Liver (tissue), 9 donors: ENCODE data around the gene SRRM2. TPM values are rescaled to one million over a fixed set of nuclear protein-coding genes. Genes with fewer than 3 reads are reported as not detected.

Source experiments
- DNase-seq: peaks from one replicate; pipeline ENCODE4 v3.0.0-alpha.2; 2017; ENCODE audit warnings: low spot score
- H3K27ac ChIP-seq, 2 donors: one replicate each; pipeline ENCODE4 v1.7.0; 2013; ENCODE audit warnings: inconsistent platforms in 2 of 2, low read length in 2 of 2, control low read depth in 1 of 2, low read depth in 1 of 2, mild to moderate bottlenecking in 1 of 2
- H3K27me3 ChIP-seq, 4 donors: one replicate each; pipeline versions ENCODE4 v1.6.1 to v1.7.0; 2013; ENCODE audit warnings: low read length in 3 of 4, inconsistent platforms in 1 of 4, mild to moderate bottlenecking in 1 of 4, moderate library complexity in 1 of 4; ENCODE audit not compliant: control insufficient read depth in 4 of 4, insufficient read depth in 4 of 4
- H3K36me3 ChIP-seq, 4 donors: one replicate each; pipeline versions ENCODE4 v1.6.1 to v1.7.0; 2013; ENCODE audit warnings: low read length in 3 of 4, mild to moderate bottlenecking in 3 of 4, low read depth in 1 of 4, moderate library complexity in 1 of 4; ENCODE audit not compliant: control insufficient read depth in 4 of 4, insufficient read depth in 3 of 4
- H3K4me1 ChIP-seq, 4 donors: one replicate each; pipeline versions ENCODE4 v1.6.1 to v1.7.0; 2013; ENCODE audit warnings: low read length in 3 of 4, mild to moderate bottlenecking in 3 of 4, moderate library complexity in 1 of 4; ENCODE audit not compliant: control insufficient read depth in 4 of 4, insufficient read depth in 4 of 4
- H3K4me3 ChIP-seq, 3 donors: one replicate each; pipeline versions ENCODE4 v1.6.1 to v1.7.0; 2013; ENCODE audit warnings: low read length in 3 of 3, control low read depth in 1 of 3, low read depth in 1 of 3, mild to moderate bottlenecking in 1 of 3
- H3K9ac ChIP-seq, 2 donors: one replicate each; pipeline ENCODE4 v1.7.0; 2013; ENCODE audit warnings: low read length in 2 of 2, mild to moderate bottlenecking in 2 of 2, moderate library complexity in 2 of 2, control low read depth in 1 of 2, low read depth in 1 of 2
- H3K9me3 ChIP-seq, 4 donors: one replicate each; pipeline versions ENCODE4 v1.6.1 to v1.7.0; 2013; ENCODE audit warnings: low read length in 3 of 4; ENCODE audit not compliant: control insufficient read depth in 4 of 4
- EGR1 ChIP-seq, 2 donors: IDR thresholded peaks; 2 replicates each; pipeline ENCODE4 v1.6.1; 2016 to 2018; ENCODE audit warnings: antibody characterized with exemption in 2 of 2, low read depth in 2 of 2
- FOXA1 ChIP-seq: IDR thresholded peaks from 2 replicates; pipeline ENCODE4 v1.6.1; 2016; ENCODE audit warnings: antibody characterized with exemption
- FOXA2 ChIP-seq: IDR thresholded peaks from 2 replicates; pipeline ENCODE4 v1.6.1; 2016; ENCODE audit warnings: antibody characterized with exemption
- GABPA ChIP-seq, 2 donors: IDR thresholded peaks in 1 of 2; conservative IDR thresholded peaks in 1 of 2; 2 replicates each; pipeline ENCODE4 v1.6.1; 2016; ENCODE audit warnings: antibody characterized with exemption in 2 of 2, mild to moderate bottlenecking in 1 of 2, moderate library complexity in 1 of 2
- HNF4A ChIP-seq, 2 donors: conservative IDR thresholded peaks; 2 replicates each; pipeline ENCODE4 v1.6.1; 2016; ENCODE audit warnings: antibody characterized with exemption in 2 of 2, mild to moderate bottlenecking in 2 of 2
- HNF4G ChIP-seq: IDR thresholded peaks from 2 replicates; pipeline ENCODE4 v1.6.1; 2016; ENCODE audit warnings: antibody characterized with exemption
- JUND ChIP-seq, 2 donors: IDR thresholded peaks; 2 replicates each; pipeline ENCODE4 v1.6.1; 2016; ENCODE audit warnings: antibody characterized with exemption in 2 of 2
- NR2F2 ChIP-seq: IDR thresholded peaks from 2 replicates; pipeline ENCODE4 v1.6.1; 2016; ENCODE audit warnings: antibody characterized with exemption
- RAD21 ChIP-seq, 2 donors: IDR thresholded peaks; 2 replicates each; pipeline ENCODE4 v1.6.1; 2016; ENCODE audit warnings: antibody characterized with exemption in 2 of 2, mild to moderate bottlenecking in 2 of 2
- RXRA ChIP-seq, 2 donors: IDR thresholded peaks; 2 replicates each; pipeline ENCODE4 v1.6.1; 2017 to 2018; ENCODE audit warnings: antibody characterized with exemption in 2 of 2, mild to moderate bottlenecking in 1 of 2
- SP1 ChIP-seq: IDR thresholded peaks from 2 replicates; pipeline ENCODE4 v1.6.1; 2018; ENCODE audit warnings: antibody characterized with exemption, mild to moderate bottlenecking
- TAF1 ChIP-seq: conservative IDR thresholded peaks from 2 replicates; pipeline ENCODE4 v1.6.1; 2016; ENCODE audit warnings: antibody characterized with exemption, mild to moderate bottlenecking
- YY1 ChIP-seq: IDR thresholded peaks from 2 replicates; pipeline ENCODE4 v1.6.1; 2016; ENCODE audit warnings: antibody characterized with exemption, mild to moderate bottlenecking
- WGBS: extraction: QIAGEN DNeasy Blood & Tissue Kit; methylation state at CpG from one replicate; pipeline ENCODE4 v1.1.7; 2013; 5-methylcytosine and 5-hydroxymethylcytosine counted together
- polyA plus RNA-seq, 2 donors: library from polyadenylated mRNA; stranded (reverse) in 1 of 2; unstranded in 1 of 2; fragments of 200-250 nt in 1 of 2; fragments of >200 nt in 1 of 2; fragmentation: Nextera tagmentation in 1 of 2; extraction: Ambion mirVana in 1 of 2; gene quantifications; one replicate each; pipeline versions ENCODE4 v1.2.1 to v1.2.3, GENCODE V29; 2013 to 2015
- total RNA-seq, 2 donors: library from RNA; depleted of rRNA; stranded (reverse); fragments of >200 nt; gene quantifications; one replicate each; pipeline ENCODE4 v1.2.3, GENCODE V29; 2014
- TF ChIP-seq, protein P1 (sequence below): IDR thresholded peaks from 2 replicates; pipeline ENCODE4 v1.6.1; 2016; ENCODE audit warnings: antibody characterized with exemption
- TF ChIP-seq, protein P2 (sequence below): fragments of 150-350 bp; IDR thresholded peaks from 2 replicates; pipeline ENCODE4 v1.5.1; 2017; ENCODE audit warnings: improper control_type of control experiment, low read depth, low read length; ENCODE audit not compliant: missing input control
- TF ChIP-seq, protein P3 (sequence below): IDR thresholded peaks from 2 replicates; pipeline ENCODE4 v1.6.1; 2016; ENCODE audit warnings: antibody characterized with exemption, mild to moderate bottlenecking
- TF ChIP-seq, protein P4 (sequence below): IDR thresholded peaks from 2 replicates; pipeline ENCODE4 v1.6.1; 2016; ENCODE audit warnings: antibody characterized with exemption
- TF ChIP-seq, protein P5 (sequence below): IDR thresholded peaks from 2 replicates; pipeline ENCODE4 v1.6.1; 2016; ENCODE audit warnings: antibody characterized with exemption
- donor health status: healthy.
- donor health status: healthy.
- donor health status: healthy.
- donor health status: healthy.
- donor health status: healthy.

The SRRM2 gene
- total and polyA plus RNA-seq, 4 donors: 84.8 to 199 (median 133) TPM

DNA sequence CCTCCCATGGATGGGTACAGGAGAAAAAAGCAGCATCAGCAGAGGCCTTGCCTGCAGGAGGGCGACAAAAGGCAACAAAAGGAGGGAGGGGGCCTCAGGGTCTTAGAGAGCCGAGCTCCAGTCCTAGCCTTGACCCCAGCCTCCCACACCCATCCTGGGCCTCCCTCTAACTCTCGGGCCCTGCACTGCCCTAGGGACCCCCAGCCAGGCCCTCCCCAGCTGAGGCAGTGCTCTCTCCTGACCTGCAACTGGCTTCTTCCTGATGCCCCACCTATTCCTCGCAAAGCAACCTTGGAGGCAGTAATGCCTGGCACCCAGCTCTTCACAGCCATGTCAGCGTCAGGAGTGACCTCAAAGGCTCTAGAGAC is 15.2 kb upstream of the SRRM2 start:
- DNase-seq: no peak
- Histone ChIP-seq H3K27ac (no peak overlapping the region), H3K4me1 (no peaks in the 10 kb centered on the region), H3K36me3 (no peaks in the 10 kb centered on the region), H3K4me3 (no peak overlapping the region), H3K9me3 (no peaks in the 10 kb centered on the region), H3K27me3 (no peaks in the 10 kb centered on the region), H3K9ac (no peak overlapping the region)
- WGBS: 92% methylated on average over 5 of the region's 5 CpGs
- TF ChIP-seq TAF1 (no peak), RXRA (IDR thresholded peaks at IDR 0.05) (no peak), YY1 (no peak), NR2F2 (no peak), SP1 (no peak), GABPA (IDR thresholded peaks at IDR 0.05 in 1 of 2, conservative IDR thresholded peaks at IDR 0.05 in 1 of 2) (no peak), RAD21 (IDR thresholded peaks at IDR 0.05) (no peak), JUND (IDR thresholded peaks at IDR 0.05) (no peak)
- TF ChIP-seq, protein P1, sequence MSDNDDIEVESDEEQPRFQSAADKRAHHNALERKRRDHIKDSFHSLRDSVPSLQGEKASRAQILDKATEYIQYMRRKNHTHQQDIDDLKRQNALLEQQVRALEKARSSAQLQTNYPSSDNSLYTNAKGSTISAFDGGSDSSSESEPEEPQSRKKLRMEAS: no peak

DNA sequence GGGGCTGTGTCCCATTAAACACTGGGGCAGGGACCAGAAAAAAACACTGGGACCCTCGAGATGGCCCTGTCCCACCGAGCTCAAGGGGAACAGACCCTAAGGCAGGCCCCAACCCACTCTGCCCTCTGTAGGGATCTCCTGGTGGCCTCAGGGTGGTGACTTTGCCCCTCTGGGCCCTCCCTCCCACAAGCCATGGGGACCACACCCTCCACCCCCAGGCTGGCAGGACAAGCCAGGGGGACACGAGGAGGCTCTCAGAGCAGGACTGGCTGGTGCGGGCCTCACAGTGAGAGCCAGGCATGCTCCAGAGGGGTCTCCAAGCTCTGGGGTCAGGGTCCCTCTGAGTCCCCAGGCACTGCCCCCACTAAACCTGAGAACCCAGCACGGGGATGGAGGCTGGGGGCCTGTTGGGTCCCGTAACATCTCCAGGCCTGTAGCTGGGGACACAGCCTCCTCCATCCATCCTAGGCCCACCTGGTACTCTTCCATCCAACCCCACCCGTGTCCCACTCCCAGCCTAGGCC is 14.5 kb upstream of the SRRM2 start:
- DNase-seq: no peak
- WGBS: 79% methylated on average over 7 of the region's 7 CpGs

More for the DNA sequence above, 14.5 kb upstream of the SRRM2 start:
- Histone ChIP-seq H3K9me3 (no peaks in the 10 kb centered on the region), H3K27me3 (no peaks in the 10 kb centered on the region), H3K4me3 (no peak overlapping the region), H3K4me1 (no peaks in the 10 kb centered on the region), H3K36me3 (no peaks in the 10 kb centered on the region), H3K27ac (no peak overlapping the region), H3K9ac (no peak overlapping the region)
- TF ChIP-seq JUND (IDR thresholded peaks at IDR 0.05): no peak
- no peak for TF ChIP-seq YY1
- TF ChIP-seq, protein P2, sequence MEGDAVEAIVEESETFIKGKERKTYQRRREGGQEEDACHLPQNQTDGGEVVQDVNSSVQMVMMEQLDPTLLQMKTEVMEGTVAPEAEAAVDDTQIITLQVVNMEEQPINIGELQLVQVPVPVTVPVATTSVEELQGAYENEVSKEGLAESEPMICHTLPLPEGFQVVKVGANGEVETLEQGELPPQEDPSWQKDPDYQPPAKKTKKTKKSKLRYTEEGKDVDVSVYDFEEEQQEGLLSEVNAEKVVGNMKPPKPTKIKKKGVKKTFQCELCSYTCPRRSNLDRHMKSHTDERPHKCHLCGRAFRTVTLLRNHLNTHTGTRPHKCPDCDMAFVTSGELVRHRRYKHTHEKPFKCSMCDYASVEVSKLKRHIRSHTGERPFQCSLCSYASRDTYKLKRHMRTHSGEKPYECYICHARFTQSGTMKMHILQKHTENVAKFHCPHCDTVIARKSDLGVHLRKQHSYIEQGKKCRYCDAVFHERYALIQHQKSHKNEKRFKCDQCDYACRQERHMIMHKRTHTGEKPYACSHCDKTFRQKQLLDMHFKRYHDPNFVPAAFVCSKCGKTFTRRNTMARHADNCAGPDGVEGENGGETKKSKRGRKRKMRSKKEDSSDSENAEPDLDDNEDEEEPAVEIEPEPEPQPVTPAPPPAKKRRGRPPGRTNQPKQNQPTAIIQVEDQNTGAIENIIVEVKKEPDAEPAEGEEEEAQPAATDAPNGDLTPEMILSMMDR: no peak
- no peak for TF ChIP-seq HNF4A (conservative IDR thresholded peaks at IDR 0.05)
- TF ChIP-seq FOXA2: no peak
- TF ChIP-seq NR2F2: no peak
- TF ChIP-seq, protein P3, sequence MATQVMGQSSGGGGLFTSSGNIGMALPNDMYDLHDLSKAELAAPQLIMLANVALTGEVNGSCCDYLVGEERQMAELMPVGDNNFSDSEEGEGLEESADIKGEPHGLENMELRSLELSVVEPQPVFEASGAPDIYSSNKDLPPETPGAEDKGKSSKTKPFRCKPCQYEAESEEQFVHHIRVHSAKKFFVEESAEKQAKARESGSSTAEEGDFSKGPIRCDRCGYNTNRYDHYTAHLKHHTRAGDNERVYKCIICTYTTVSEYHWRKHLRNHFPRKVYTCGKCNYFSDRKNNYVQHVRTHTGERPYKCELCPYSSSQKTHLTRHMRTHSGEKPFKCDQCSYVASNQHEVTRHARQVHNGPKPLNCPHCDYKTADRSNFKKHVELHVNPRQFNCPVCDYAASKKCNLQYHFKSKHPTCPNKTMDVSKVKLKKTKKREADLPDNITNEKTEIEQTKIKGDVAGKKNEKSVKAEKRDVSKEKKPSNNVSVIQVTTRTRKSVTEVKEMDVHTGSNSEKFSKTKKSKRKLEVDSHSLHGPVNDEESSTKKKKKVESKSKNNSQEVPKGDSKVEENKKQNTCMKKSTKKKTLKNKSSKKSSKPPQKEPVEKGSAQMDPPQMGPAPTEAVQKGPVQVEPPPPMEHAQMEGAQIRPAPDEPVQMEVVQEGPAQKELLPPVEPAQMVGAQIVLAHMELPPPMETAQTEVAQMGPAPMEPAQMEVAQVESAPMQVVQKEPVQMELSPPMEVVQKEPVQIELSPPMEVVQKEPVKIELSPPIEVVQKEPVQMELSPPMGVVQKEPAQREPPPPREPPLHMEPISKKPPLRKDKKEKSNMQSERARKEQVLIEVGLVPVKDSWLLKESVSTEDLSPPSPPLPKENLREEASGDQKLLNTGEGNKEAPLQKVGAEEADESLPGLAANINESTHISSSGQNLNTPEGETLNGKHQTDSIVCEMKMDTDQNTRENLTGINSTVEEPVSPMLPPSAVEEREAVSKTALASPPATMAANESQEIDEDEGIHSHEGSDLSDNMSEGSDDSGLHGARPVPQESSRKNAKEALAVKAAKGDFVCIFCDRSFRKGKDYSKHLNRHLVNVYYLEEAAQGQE: no peak
- no peak for TF ChIP-seq SP1
- TF ChIP-seq HNF4G: no peak
- no peak for TF ChIP-seq RXRA (IDR thresholded peaks at IDR 0.05)
- no peak for TF ChIP-seq RAD21 (IDR thresholded peaks at IDR 0.05)
- no peak for TF ChIP-seq EGR1 (IDR thresholded peaks at IDR 0.05; ENCODE audit: low read depth in 2 of 2)
- TF ChIP-seq GABPA (IDR thresholded peaks at IDR 0.05 in 1 of 2, conservative IDR thresholded peaks at IDR 0.05 in 1 of 2): no peak
- TF ChIP-seq, protein P1: no peak
- TF ChIP-seq, protein P4, sequence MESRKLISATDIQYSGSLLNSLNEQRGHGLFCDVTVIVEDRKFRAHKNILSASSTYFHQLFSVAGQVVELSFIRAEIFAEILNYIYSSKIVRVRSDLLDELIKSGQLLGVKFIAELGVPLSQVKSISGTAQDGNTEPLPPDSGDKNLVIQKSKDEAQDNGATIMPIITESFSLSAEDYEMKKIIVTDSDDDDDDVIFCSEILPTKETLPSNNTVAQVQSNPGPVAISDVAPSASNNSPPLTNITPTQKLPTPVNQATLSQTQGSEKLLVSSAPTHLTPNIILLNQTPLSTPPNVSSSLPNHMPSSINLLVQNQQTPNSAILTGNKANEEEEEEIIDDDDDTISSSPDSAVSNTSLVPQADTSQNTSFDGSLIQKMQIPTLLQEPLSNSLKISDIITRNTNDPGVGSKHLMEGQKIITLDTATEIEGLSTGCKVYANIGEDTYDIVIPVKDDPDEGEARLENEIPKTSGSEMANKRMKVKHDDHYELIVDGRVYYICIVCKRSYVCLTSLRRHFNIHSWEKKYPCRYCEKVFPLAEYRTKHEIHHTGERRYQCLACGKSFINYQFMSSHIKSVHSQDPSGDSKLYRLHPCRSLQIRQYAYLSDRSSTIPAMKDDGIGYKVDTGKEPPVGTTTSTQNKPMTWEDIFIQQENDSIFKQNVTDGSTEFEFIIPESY: no peak
- TF ChIP-seq TAF1: no peak
- TF ChIP-seq FOXA1: no peak
- TF ChIP-seq, protein P5, sequence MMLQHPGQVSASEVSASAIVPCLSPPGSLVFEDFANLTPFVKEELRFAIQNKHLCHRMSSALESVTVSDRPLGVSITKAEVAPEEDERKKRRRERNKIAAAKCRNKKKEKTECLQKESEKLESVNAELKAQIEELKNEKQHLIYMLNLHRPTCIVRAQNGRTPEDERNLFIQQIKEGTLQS: no peak
